ENCODE data around the gene TMPRSS6.

GRCh38 chr22:37112084-37112728 lies 2.7 kb upstream of the TMPRSS6 start:
- TF ChIP-seq CTCF (IDR thresholded peaks at IDR 0.05 in 2 of 3, conservative IDR thresholded peaks at IDR 0.05 in 1 of 3; ENCODE audit: borderline replicate concordance in 1 of 3, insufficient read depth in 1 of 3, low read depth in 2 of 3, low read length in 2 of 3) (no peak), JUND (IDR thresholded peaks at IDR 0.05) (no peak), POLR2AphosphoS5 (IDR thresholded peaks at IDR 0.05; ENCODE audit: low read depth, low read length) (no peak)

Data from HCT116 (cell line).